ENCODE results near the gene RASSF8. TPM values are rescaled to one million over a fixed set of nuclear protein-coding genes. Genes with fewer than 3 reads are reported as not detected.

The RASSF8 gene
- total and polyA plus RNA-seq, 5 donors = 13.0 to 94.6 (median 78.5) TPM

GRCh38 chr12:26042645-26043044, 84.2 kb downstream of the RASSF8 start:
- Histone ChIP-seq H3K27ac (ENCODE audit: low read length) (no peak overlapping the region), H3K9me3 (ENCODE audit: control insufficient read depth, low read length) (no peaks in the 10 kb centered on the region), H3K27me3 (ENCODE audit: control insufficient read depth, insufficient read depth) (no peaks in the 10 kb centered on the region), H3K4me3 (ENCODE audit: low read length) (no peak overlapping the region), H3K4me1 (ENCODE audit: control insufficient read depth, insufficient read depth, low read length) (peaks cover 15% of the 10 kb centered on the region)
- intact Hi-C loops (cut with DNase I) = no loop called here
- ATAC-seq = no peak
- 75% methylated on average over 2 of the region's 2 CpGs for WGBS
- DNase-seq = no peak

DNA sequence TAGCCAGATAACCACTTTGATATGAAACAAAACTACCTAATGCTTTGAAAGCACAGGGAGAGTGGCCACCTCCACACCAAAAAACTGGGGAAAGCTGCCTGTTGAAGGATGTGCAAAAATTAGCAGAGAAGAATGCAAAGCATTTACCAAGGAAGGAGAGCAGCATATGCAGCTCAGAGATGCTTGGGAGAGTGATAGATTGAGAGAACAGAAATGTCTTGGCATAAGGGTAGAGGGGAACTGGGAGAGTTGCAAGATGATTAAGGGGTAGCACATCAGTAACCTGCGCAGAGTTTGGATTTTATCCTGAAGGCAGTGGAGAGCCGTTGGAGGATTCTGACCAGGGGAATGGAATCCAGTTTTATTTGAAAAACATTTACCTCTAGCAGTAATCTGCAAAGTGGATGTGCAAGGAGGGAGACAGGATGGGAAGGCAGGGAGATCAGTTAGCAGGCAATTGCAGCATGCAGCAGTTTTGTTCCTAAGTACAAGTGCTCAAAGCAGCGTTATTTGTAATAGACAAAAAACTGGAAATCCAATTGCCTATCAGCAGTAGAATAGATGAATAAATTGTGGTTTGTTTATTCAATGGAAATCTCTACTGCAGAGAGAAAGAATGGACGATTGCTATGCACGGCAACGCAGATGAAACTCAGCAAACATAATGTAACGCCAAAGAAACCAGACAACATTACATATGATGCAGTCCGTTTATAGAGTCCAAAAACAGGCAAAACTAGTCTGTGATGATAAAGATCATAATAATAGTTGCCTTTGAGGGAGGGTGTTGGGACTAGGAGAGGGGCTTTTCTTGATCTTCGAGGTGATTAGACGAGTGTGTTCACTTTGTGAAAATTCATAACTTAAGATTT, 84.9 kb downstream of the RASSF8 start:
- intact Hi-C loops (cut with DNase I) = no loop called here
- WGBS = 56% methylated on average over 10 of the region's 10 CpGs
- no peak for ATAC-seq
- H3K4me3 ChIP-seq (ENCODE audit: low read length) = no peak overlapping the region
- H3K27ac ChIP-seq (ENCODE audit: low read length) = no peak overlapping the region
- DNase-seq = no peak
- peaks cover 13% of the 10 kb centered on the region for H3K4me1 ChIP-seq (ENCODE audit: control insufficient read depth, insufficient read depth, low read length)
- no peaks in the 10 kb centered on the region for H3K27me3 ChIP-seq (ENCODE audit: control insufficient read depth, insufficient read depth)
- H3K9me3 ChIP-seq (ENCODE audit: control insufficient read depth, low read length) = no peaks in the 10 kb centered on the region

GRCh38 chr12:26044007-26044394, 85.5 kb downstream of the RASSF8 start:
- H3K9me3 ChIP-seq (ENCODE audit: control insufficient read depth, low read length) = no peaks in the 10 kb centered on the region
- ATAC-seq (peak; percentile 42 to 68), DNase-seq (no peak)
- no peak overlapping the region for H3K27ac ChIP-seq (ENCODE audit: low read length)
- peaks cover 12% of the 10 kb centered on the region for H3K4me1 ChIP-seq (ENCODE audit: control insufficient read depth, insufficient read depth, low read length)
- H3K4me3 ChIP-seq (ENCODE audit: low read length) = no peak overlapping the region
- intact Hi-C loops (cut with DNase I) = no loop called here
- no peaks in the 10 kb centered on the region for H3K27me3 ChIP-seq (ENCODE audit: control insufficient read depth, insufficient read depth)

DNA sequence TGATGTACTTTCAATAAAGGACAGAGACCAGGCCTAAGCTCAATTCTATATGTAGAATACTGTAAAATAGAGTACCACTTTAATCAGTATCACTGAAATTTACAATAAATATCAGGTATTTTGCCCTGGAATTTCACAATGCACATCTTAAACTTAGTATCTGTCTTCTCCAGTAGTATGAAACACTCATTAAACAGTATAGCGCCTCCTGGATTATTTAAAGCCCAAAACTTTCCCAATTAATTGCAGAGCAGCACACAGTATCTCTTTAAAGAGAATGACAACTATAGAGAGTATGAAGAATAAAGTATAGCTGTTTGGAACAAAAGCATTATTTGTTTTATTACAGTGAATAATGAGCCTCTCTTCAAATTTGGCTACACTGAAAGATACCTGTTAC, 86.1 kb downstream of the RASSF8 start:
- H3K4me3 ChIP-seq (ENCODE audit: low read length) = no peak overlapping the region
- ATAC-seq (no peak), DNase-seq (no peak)
- peaks cover 10% of the 10 kb centered on the region for H3K4me1 ChIP-seq (ENCODE audit: control insufficient read depth, insufficient read depth, low read length)
- intact Hi-C loops (cut with DNase I) = no loop called here
- 92% methylated on average over 1 of the region's 1 CpG for WGBS
- H3K27ac ChIP-seq (ENCODE audit: low read length) = no peak overlapping the region
- no peaks in the 10 kb centered on the region for H3K9me3 ChIP-seq (ENCODE audit: control insufficient read depth, low read length)
- no peaks in the 10 kb centered on the region for H3K27me3 ChIP-seq (ENCODE audit: control insufficient read depth, insufficient read depth)

DNA sequence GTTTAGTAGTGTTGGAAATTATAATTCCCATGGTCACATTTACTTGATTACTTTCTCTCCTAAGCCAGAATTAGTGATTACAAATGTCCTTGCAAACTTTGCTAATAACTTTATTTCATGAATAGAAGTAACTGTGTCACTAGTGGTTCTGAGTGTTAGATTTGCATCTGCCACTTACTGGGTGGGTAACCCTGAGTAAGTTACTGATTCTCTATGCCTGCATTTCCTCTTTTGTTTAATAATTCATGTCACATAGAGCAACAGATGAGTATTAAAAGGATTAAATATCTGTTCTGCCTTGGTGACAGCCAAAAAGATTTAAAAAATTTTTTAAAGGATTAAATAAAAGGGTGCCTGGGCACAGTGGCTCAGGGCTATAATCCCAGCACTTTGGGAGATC, 87.7 kb downstream of the RASSF8 start:
- H3K27ac ChIP-seq (ENCODE audit: low read length) = no peak overlapping the region
- intact Hi-C loops (cut with DNase I) = no loop called here
- H3K27me3 ChIP-seq (ENCODE audit: control insufficient read depth, insufficient read depth) = no peaks in the 10 kb centered on the region
- H3K4me3 ChIP-seq (ENCODE audit: low read length) = no peak overlapping the region
- H3K9me3 ChIP-seq (ENCODE audit: control insufficient read depth, low read length) = no peaks in the 10 kb centered on the region
- no peak for DNase-seq
- no peak for ATAC-seq
- peaks cover 8% of the 10 kb centered on the region for H3K4me1 ChIP-seq (ENCODE audit: control insufficient read depth, insufficient read depth, low read length)

GRCh38 chr12:26046906-26047305, 88.4 kb downstream of the RASSF8 start:
- ATAC-seq = peak in 1 of 2 donors; percentile 59
- H3K27ac ChIP-seq (ENCODE audit: low read length) = no peak overlapping the region

GRCh38 chr12:26047401-26048226, 89.1 kb downstream of the RASSF8 start:
- H3K27ac ChIP-seq (ENCODE audit: low read length) = peak overlapping the region; percentile 63
- H3K27me3 ChIP-seq (ENCODE audit: control insufficient read depth, insufficient read depth) = no peaks in the 10 kb centered on the region
- H3K4me1 ChIP-seq (ENCODE audit: control insufficient read depth, insufficient read depth, low read length) = peaks cover 10% of the 10 kb centered on the region
- no peaks in the 10 kb centered on the region for H3K9me3 ChIP-seq (ENCODE audit: control insufficient read depth, low read length)
- intact Hi-C loops (cut with DNase I) = no loop called here
- ATAC-seq = peak; percentile 35 to 61
- no peak for DNase-seq
- 82% methylated on average over 9 of the region's 9 CpGs for WGBS
- no peak overlapping the region for H3K4me3 ChIP-seq (ENCODE audit: low read length)

More at GRCh38 chr12:26046906-26047305, 88.4 kb downstream of the RASSF8 start:
- Histone ChIP-seq H3K27me3 (ENCODE audit: control insufficient read depth, insufficient read depth) (no peaks in the 10 kb centered on the region), H3K4me3 (ENCODE audit: low read length) (no peak overlapping the region), H3K4me1 (ENCODE audit: control insufficient read depth, insufficient read depth, low read length) (peaks cover 8% of the 10 kb centered on the region), H3K9me3 (ENCODE audit: control insufficient read depth, low read length) (no peaks in the 10 kb centered on the region)
- intact Hi-C loops (cut with DNase I) = no loop called here
- 26% methylated on average over 1 of the region's 1 CpG for WGBS
- no peak for DNase-seq

- Histone ChIP-seq H3K9me3 (ENCODE audit: control insufficient read depth, low read length) (no peaks in the 10 kb centered on the region), H3K27ac (ENCODE audit: low read length) (no peak overlapping the region), H3K4me3 (ENCODE audit: low read length) (no peak overlapping the region), H3K4me1 (ENCODE audit: control insufficient read depth, insufficient read depth, low read length) (peaks cover 6% of the 10 kb centered on the region), H3K27me3 (ENCODE audit: control insufficient read depth, insufficient read depth) (no peaks in the 10 kb centered on the region)
- intact Hi-C loops (cut with DNase I) = no loop called here
- WGBS = 76% methylated on average over 4 of the region's 4 CpGs
- ATAC-seq (no peak), DNase-seq (no peak)
These were observed 94.2 kb downstream of the RASSF8 start for GRCh38 chr12:26052652-26053051.

DNA sequence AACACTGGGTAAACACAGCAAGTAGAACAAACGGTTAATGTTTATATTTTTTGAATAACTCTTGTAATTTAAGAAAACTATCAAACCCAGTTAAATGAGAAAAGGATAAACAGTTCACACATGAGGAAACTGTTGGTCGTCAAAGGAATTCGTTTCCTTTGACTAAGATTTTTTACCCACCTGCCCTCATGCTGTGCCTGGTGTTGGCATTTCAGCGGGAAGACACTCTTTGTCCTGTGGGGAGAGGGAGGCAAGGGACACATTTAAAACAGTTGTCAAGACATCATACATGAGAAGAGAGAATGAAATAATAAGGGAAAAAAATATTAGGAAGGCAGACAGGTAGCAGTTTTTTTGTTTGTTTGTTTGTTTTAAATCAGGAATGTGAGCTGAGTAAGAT, 95.9 kb downstream of the RASSF8 start:
- Histone ChIP-seq H3K9me3 (ENCODE audit: control insufficient read depth, low read length) (no peaks in the 10 kb centered on the region), H3K4me3 (ENCODE audit: low read length) (no peak overlapping the region), H3K27ac (ENCODE audit: low read length) (no peak overlapping the region), H3K4me1 (ENCODE audit: control insufficient read depth, insufficient read depth, low read length) (peaks cover 5% of the 10 kb centered on the region), H3K27me3 (ENCODE audit: control insufficient read depth, insufficient read depth) (no peaks in the 10 kb centered on the region)
- 70% methylated on average over 4 of the region's 4 CpGs for WGBS
- no peak for ATAC-seq
- intact Hi-C loops (cut with DNase I) = no loop called here
- no peak for DNase-seq

- DNase-seq (no peak), ATAC-seq (peak in 1 of 2 donors; percentile 17)
- Histone ChIP-seq H3K4me1 (ENCODE audit: control insufficient read depth, insufficient read depth, low read length) (peaks cover 5% of the 10 kb centered on the region), H3K27ac (ENCODE audit: low read length) (no peak overlapping the region), H3K4me3 (ENCODE audit: low read length) (no peak overlapping the region), H3K9me3 (ENCODE audit: control insufficient read depth, low read length) (no peaks in the 10 kb centered on the region), H3K27me3 (ENCODE audit: control insufficient read depth, insufficient read depth) (no peaks in the 10 kb centered on the region)
- 89% methylated on average over 2 of the region's 2 CpGs for WGBS
- intact Hi-C loops (cut with DNase I) = no loop called here
These were observed 96.6 kb downstream of the RASSF8 start for GRCh38 chr12:26055087-26055486.

DNA sequence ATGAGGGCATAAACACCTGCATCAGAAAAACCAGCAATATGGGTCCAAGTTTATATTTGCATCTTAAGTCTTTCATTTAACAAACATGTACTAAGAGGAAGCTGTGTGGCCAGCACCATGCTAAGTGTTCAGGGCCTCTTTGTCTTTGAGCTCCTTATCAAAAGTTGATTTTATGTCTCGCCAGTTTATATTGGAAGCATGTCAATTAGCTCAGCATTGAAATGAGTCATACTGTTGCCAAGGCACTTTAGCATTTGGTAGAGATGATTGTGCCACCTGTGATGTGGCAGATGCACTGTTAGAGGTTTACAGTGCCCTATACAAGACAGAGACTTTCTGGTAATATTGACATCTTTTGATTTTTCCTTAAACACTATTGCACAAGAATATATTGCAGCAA, 97.9 kb downstream of the RASSF8 start:
- H3K27ac ChIP-seq (ENCODE audit: low read length) = no peak overlapping the region
- H3K4me3 ChIP-seq (ENCODE audit: low read length) = no peak overlapping the region
- H3K4me1 ChIP-seq (ENCODE audit: control insufficient read depth, insufficient read depth, low read length) = peaks cover 5% of the 10 kb centered on the region
- intact Hi-C loops (cut with DNase I) = no loop called here
- WGBS = 20% methylated on average over 1 of the region's 1 CpG
- H3K9me3 ChIP-seq (ENCODE audit: control insufficient read depth, low read length) = no peaks in the 10 kb centered on the region
- ATAC-seq = peak; percentile 61 to 85
- H3K27me3 ChIP-seq (ENCODE audit: control insufficient read depth, insufficient read depth) = no peaks in the 10 kb centered on the region
- DNase-seq = no peak

Measured in right cardiac atrium (tissue), 5 donors.